ENCODE data around the gene TPBGL.
A peak's percentile ranks its signal among the peaks of the same experiment; 100 is the strongest.

The TPBGL gene

GRCh38 chr11:75212411-75212810, 28.2 kb upstream of the TPBGL start:
- DNase-seq = no peak

GRCh38 chr11:75214411-75214821, 26.2 kb upstream of the TPBGL start:
- no peak for DNase-seq

- DNase-seq = no peak
Observed at GRCh38 chr11:75214843-75215242, 25.7 kb upstream of the TPBGL start.

GRCh38 chr11:75219869-75220268, 20.7 kb upstream of the TPBGL start:
- DNase-seq = no peak

- no peak for DNase-seq
Observed at GRCh38 chr11:75223954-75224643, 16.5 kb upstream of the TPBGL start.

- no peak for DNase-seq
Observed at GRCh38 chr11:75225794-75226193, 14.8 kb upstream of the TPBGL start.

GRCh38 chr11:75229466-75229865, 11.1 kb upstream of the TPBGL start:
- no peak for DNase-seq

GRCh38 chr11:75230621-75231020, 10.0 kb upstream of the TPBGL start:
- DNase-seq = no peak

GRCh38 chr11:75233754-75234172, 6.8 kb upstream of the TPBGL start:
- no peak for DNase-seq

- no peak for DNase-seq
Observed at GRCh38 chr11:75236062-75236461, 4.5 kb upstream of the TPBGL start.

GRCh38 chr11:75237050-75237449, 3.5 kb upstream of the TPBGL start:
- DNase-seq = no peak

GRCh38 chr11:75238595-75239440, 1.8 kb upstream of the TPBGL start:
- no peak for DNase-seq

GRCh38 chr11:75239531-75240290, 863 bp upstream of the TPBGL start:
- DNase-seq = no peak

GRCh38 chr11:75241036-75241905, 697 bp downstream of the TPBGL start:
- DNase-seq = peak; percentile 79

GRCh38 chr11:75241906-75242644, 1.5 kb downstream of the TPBGL start:
- DNase-seq = no peak

- DNase-seq = no peak
Observed at GRCh38 chr11:75242722-75243600, 2.4 kb downstream of the TPBGL start.

GRCh38 chr11:75244052-75244814, 3.7 kb downstream of the TPBGL start:
- no peak for DNase-seq

GRCh38 chr11:75245356-75246005, 4.9 kb downstream of the TPBGL start:
- no peak for DNase-seq

- no peak for DNase-seq
Observed at GRCh38 chr11:75246006-75246670, 5.6 kb downstream of the TPBGL start.

All from NCI-H146 (cell line).